ENCODE results near the gene GABPB2. TPM values are rescaled to one million over a fixed set of nuclear protein-coding genes. Genes with fewer than 3 reads are reported as not detected.

The GABPB2 gene
- total and polyA plus RNA-seq, 3 experiments from 2014 or later, result 16.0 to 19.4 (median 19.2) TPM

DNA sequence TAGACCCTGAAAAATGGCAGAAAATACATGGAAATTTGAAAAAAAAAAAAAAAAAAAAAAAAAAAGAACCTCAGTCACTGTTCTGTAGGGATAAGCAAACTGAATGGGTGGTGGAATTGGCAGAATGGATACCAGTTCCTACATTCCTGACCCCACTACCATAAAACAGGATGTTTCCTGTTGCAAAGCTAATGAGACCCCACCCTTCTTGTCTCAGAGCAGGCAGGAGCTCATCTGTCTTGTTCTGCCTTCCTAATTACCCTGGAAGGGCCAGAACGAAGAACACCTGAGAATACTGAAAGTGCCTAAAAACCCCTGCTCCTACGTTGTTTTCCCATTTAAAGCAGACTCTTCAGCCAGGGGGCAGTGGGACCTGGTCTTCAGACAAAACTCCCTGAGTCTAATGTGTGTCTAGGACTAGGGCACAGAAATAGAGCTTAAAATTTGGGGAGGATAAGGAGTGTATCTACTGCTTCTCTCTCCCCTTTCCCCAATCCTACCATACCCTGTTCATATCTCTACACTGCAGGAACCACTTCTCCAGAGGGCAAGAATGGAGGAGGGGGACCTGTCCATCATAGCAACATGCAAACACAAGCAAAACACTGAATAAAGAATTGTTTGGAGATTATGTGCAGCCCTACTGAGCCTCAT, 19.1 kb upstream of the GABPB2 start:
- Histone ChIP-seq H3K9me3 (ENCODE audit: low read length) (no peaks in the 10 kb centered on the region), H3K4me3 (ENCODE audit: low read length) (no peak overlapping the region), H3K4me1 (ENCODE audit: insufficient read depth, low read length) (peaks cover 76% of the 10 kb centered on the region), H3K27me3 (ENCODE audit: insufficient read depth, low read length, poor library complexity, severe bottlenecking) (no peaks in the 10 kb centered on the region), H3K36me3 (ENCODE audit: insufficient read depth, low read length) (peaks cover 44% of the 10 kb centered on the region), H3K27ac (ENCODE audit: low read depth, low read length) (no peak overlapping the region)
- H3K4me3 Mint-ChIP-seq, result peak overlapping the region in 3 of 7 donors; percentile 1 to 96 (median 20)
- peaks cover 14 to 60% (median 21%) of the 10 kb centered on the region in 3 donors for H3K36me3 Mint-ChIP-seq
- no peak for DNase-seq
- peak overlapping the region; percentile 30 to 93 (median 76) for H3K27ac Mint-ChIP-seq
- H3K4me1 Mint-ChIP-seq, result peaks cover 80 to 96% (median 85%) of the 10 kb centered on the region in 3 donors
- ChIA-PET POLR2A (interaction anchor here (5.6 kb wide), 1 partner anchor 7 kb away, joined by 88 read pairs; the partner anchor contains the start of genes CDC42SE1 and MLLT11), CTCF (interaction anchor here (1.1 to 8.9 kb wide), 3 partner anchors 8 to 49 kb away, joined by 7 to 60 read pairs (median 8); partner anchors contain the start of genes CDC42SE1 and MLLT11)
- no peaks in the 10 kb centered on the region for H3K9me3 Mint-ChIP-seq
- H3K27me3 Mint-ChIP-seq, result no peaks in the 10 kb centered on the region

DNA sequence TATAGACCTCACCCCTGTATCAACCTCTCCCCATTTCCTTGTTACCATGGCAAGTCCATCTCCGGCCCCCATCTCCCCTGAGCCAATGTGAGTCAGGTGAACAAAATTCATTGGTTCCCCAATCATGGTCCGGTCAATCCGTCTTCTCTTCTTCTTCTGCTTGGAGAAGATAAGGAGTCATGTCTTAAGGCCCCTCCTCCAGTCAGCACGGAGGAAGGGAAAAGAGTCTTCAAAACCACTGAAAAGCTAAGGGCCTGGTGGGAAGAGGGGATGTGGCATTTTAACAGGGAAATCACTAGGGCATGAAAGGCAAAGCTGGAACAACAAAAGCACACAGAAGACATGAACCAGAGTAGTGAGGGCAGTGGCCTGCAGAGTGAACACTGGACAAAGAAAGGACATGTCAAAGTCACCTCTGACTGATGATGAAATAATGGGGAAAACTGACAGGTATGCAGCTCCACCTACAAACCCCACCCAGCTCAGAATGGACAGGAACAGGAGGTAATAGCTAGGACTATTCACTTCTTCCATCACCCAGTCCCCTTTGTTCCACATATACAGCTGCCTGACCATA, 15.5 kb upstream of the GABPB2 start:
- Mint-ChIP-seq H3K36me3 (peaks cover 25 to 86% (median 31%) of the 10 kb centered on the region in 3 donors), H3K27ac (peak overlapping the region; percentile 94 to 99 (median 98)), H3K27me3 (no peaks in the 10 kb centered on the region), H3K9me3 (no peaks in the 10 kb centered on the region), H3K4me3 (peak overlapping the region; percentile 95 to 100 (median 99)), H3K4me1 (peaks cover 67 to 81% (median 75%) of the 10 kb centered on the region in 3 donors)
- Histone ChIP-seq H3K27me3 (ENCODE audit: insufficient read depth, low read length, poor library complexity, severe bottlenecking) (no peaks in the 10 kb centered on the region), H3K27ac (ENCODE audit: low read depth, low read length) (peak overlapping the region; percentile 98), H3K36me3 (ENCODE audit: insufficient read depth, low read length) (peaks cover 53% of the 10 kb centered on the region), H3K4me1 (ENCODE audit: insufficient read depth, low read length) (peaks cover 49% of the 10 kb centered on the region), H3K4me3 (ENCODE audit: low read length) (peak overlapping the region; percentile 92), H3K9me3 (ENCODE audit: low read length) (no peaks in the 10 kb centered on the region)
- ChIA-PET CTCF (interaction anchor here (1.2 to 9.5 kb wide), 5 partner anchors 9 to 102 kb away, joined by 3 to 94 read pairs (median 12); partner anchors contain the start of genes C1orf56, GABPB2 and TNFAIP8L2), POLR2A (interaction anchor here (1.5 to 8.1 kb wide), 2 partner anchors 6 to 43 kb away, joined by 5 to 88 read pairs; partner anchors contain the start of gene C1orf56)
- DNase-seq, result no peak

DNA sequence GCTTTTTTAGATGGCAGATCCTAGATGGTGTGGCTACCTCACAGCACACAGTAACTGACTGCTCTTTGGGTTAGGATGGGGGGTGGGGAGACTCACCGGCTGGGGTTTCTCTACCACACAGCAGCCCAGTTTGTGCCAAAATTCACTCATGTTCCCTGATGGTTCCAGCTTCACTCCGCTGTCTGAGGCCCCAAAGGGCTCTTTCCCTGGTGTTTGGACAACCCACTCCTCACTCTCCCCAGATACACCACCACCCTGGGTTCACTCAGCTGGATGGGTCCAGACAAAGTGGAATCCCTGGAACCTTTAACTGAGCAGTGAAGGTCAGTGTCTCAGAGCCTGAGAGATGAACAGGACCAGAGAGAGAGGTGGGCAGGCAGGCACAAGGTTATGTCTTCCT, 15.0 kb upstream of the GABPB2 start:
- H3K4me1 ChIP-seq (ENCODE audit: insufficient read depth, low read length), result peaks cover 49% of the 10 kb centered on the region
- peaks cover 67 to 81% (median 75%) of the 10 kb centered on the region in 3 donors for H3K4me1 Mint-ChIP-seq

DNA sequence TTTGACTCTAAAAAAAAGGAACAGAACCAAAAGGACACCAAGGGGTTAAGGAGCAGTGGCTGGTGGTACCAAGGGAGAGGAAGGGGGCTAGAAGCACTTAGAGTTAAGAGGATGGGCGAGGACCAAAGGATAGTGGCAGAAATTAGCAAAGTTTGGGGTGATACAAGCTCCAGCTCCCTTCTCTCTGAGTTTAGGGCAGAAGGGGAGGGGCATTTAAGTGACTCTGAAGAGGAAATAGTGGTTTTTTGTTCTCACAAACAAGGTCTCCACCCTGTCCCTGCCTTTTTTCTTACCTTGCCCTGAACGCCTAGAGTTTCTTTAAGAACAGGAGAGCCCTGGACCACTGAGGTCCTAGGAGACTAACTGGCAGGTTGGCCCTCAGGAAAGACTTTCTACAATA, 14.4 kb upstream of the GABPB2 start:
- DNase-seq, result peak in 3 of 5 donors; percentile 12 to 75 (median 58)
- Histone ChIP-seq H3K36me3 (ENCODE audit: insufficient read depth, low read length) (peaks cover 53% of the 10 kb centered on the region), H3K27ac (ENCODE audit: low read depth, low read length) (peak overlapping the region; percentile 98), H3K9me3 (ENCODE audit: low read length) (no peaks in the 10 kb centered on the region), H3K4me3 (ENCODE audit: low read length) (peak overlapping the region; percentile 92), H3K4me1 (ENCODE audit: insufficient read depth, low read length) (peaks cover 48% of the 10 kb centered on the region), H3K27me3 (ENCODE audit: insufficient read depth, low read length, poor library complexity, severe bottlenecking) (no peaks in the 10 kb centered on the region)
- H3K27me3 Mint-ChIP-seq, result no peaks in the 10 kb centered on the region
- H3K4me3 Mint-ChIP-seq, result peak overlapping the region; percentile 95 to 100 (median 99)
- H3K4me1 Mint-ChIP-seq, result peaks cover 66 to 81% (median 75%) of the 10 kb centered on the region in 3 donors
- ChIA-PET POLR2A (interaction anchor here (0.6 to 8.1 kb wide), 5 partner anchors 8 to 288 kb away, joined by 3 to 88 read pairs (median 5); partner anchors contain the start of gene C1orf56), CTCF (interaction anchor here (0.5 to 9.5 kb wide), 6 partner anchors 10 to 140 kb away, joined by 3 to 94 read pairs (median 14); partner anchors contain the start of genes C1orf56, GABPB2 and MINDY1)
- H3K9me3 Mint-ChIP-seq, result no peaks in the 10 kb centered on the region
- H3K36me3 Mint-ChIP-seq, result peaks cover 25 to 84% (median 31%) of the 10 kb centered on the region in 3 donors
- peak overlapping the region; percentile 94 to 99 (median 98) for H3K27ac Mint-ChIP-seq

More for the DNA sequence above, 15.0 kb upstream of the GABPB2 start:
- H3K27ac Mint-ChIP-seq, result peak overlapping the region; percentile 94 to 99 (median 98)
- peak overlapping the region; percentile 95 to 100 (median 99) for H3K4me3 Mint-ChIP-seq
- H3K9me3 ChIP-seq (ENCODE audit: low read length), result no peaks in the 10 kb centered on the region
- peak overlapping the region; percentile 92 for H3K4me3 ChIP-seq (ENCODE audit: low read length)
- H3K36me3 Mint-ChIP-seq, result peaks cover 25 to 86% (median 31%) of the 10 kb centered on the region in 3 donors
- no peaks in the 10 kb centered on the region for H3K27me3 Mint-ChIP-seq
- ChIA-PET CTCF (interaction anchor here (0.5 to 9.5 kb wide), 7 partner anchors 9 to 141 kb away, joined by 3 to 94 read pairs (median 5); partner anchors contain the start of genes C1orf56, GABPB2 and TNFAIP8L2), POLR2A (interaction anchor here (1.0 to 8.1 kb wide), 4 partner anchors 7 to 111 kb away, joined by 3 to 88 read pairs (median 6); partner anchors contain the start of gene C1orf56)
- H3K27ac ChIP-seq (ENCODE audit: low read depth, low read length), result peak overlapping the region; percentile 98
- H3K27me3 ChIP-seq (ENCODE audit: insufficient read depth, low read length, poor library complexity, severe bottlenecking), result no peaks in the 10 kb centered on the region
- peaks cover 53% of the 10 kb centered on the region for H3K36me3 ChIP-seq (ENCODE audit: insufficient read depth, low read length)
- DNase-seq, result no peak
- H3K9me3 Mint-ChIP-seq, result no peaks in the 10 kb centered on the region

DNA sequence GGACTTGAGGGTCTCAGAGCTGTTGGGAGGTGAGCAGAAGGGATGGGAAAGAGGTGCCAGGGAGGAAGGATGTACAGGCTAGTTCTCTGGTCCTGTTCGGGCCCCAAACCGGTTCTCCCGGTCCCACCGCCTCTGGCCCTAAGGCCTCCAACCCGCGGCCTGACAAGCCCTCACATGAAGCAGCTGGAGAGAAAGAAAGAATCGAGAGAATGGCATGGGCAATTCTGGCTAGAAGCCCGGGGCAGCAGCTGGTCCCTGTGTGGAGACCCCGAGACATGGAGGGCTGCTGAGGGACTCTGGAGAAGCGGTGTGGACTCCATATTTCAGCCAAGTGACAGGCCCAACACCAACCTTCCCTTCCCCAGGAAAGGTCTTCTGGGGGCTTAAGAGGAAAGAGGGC, 11.9 kb upstream of the GABPB2 start:
- peak overlapping the region; percentile 98 for H3K27ac ChIP-seq (ENCODE audit: low read depth, low read length)
- H3K4me1 Mint-ChIP-seq, result peaks cover 51 to 65% (median 62%) of the 10 kb centered on the region in 3 donors
- peaks cover 30% of the 10 kb centered on the region for H3K36me3 ChIP-seq (ENCODE audit: insufficient read depth, low read length)
- peak in 1 of 5 donors; percentile 20 for DNase-seq
- H3K4me3 ChIP-seq (ENCODE audit: low read length), result peak overlapping the region; percentile 92
- H3K27me3 Mint-ChIP-seq, result no peaks in the 10 kb centered on the region
- no peaks in the 10 kb centered on the region for H3K27me3 ChIP-seq (ENCODE audit: insufficient read depth, low read length, poor library complexity, severe bottlenecking)
- peaks cover 23% of the 10 kb centered on the region for H3K4me1 ChIP-seq (ENCODE audit: insufficient read depth, low read length)
- ChIA-PET POLR2A (interaction anchor here (0.6 to 8.1 kb wide), 6 partner anchors 10 to 98 kb away, joined by 3 to 88 read pairs (median 5); partner anchors contain the start of genes C1orf56 and TNFAIP8L2), CTCF (interaction anchor here (0.7 to 9.5 kb wide), 14 partner anchors 7 to 98 kb away, joined by 3 to 94 read pairs (median 6); partner anchors contain the start of genes BNIPL, C1orf56, GABPB2 and MINDY1)
- H3K9me3 Mint-ChIP-seq, result no peaks in the 10 kb centered on the region
- peak overlapping the region; percentile 94 to 99 (median 98) for H3K27ac Mint-ChIP-seq
- no peaks in the 10 kb centered on the region for H3K9me3 ChIP-seq (ENCODE audit: low read length)
- H3K4me3 Mint-ChIP-seq, result peak overlapping the region; percentile 95 to 100 (median 99)
- H3K36me3 Mint-ChIP-seq, result peaks cover 25 to 59% (median 27%) of the 10 kb centered on the region in 3 donors

DNA sequence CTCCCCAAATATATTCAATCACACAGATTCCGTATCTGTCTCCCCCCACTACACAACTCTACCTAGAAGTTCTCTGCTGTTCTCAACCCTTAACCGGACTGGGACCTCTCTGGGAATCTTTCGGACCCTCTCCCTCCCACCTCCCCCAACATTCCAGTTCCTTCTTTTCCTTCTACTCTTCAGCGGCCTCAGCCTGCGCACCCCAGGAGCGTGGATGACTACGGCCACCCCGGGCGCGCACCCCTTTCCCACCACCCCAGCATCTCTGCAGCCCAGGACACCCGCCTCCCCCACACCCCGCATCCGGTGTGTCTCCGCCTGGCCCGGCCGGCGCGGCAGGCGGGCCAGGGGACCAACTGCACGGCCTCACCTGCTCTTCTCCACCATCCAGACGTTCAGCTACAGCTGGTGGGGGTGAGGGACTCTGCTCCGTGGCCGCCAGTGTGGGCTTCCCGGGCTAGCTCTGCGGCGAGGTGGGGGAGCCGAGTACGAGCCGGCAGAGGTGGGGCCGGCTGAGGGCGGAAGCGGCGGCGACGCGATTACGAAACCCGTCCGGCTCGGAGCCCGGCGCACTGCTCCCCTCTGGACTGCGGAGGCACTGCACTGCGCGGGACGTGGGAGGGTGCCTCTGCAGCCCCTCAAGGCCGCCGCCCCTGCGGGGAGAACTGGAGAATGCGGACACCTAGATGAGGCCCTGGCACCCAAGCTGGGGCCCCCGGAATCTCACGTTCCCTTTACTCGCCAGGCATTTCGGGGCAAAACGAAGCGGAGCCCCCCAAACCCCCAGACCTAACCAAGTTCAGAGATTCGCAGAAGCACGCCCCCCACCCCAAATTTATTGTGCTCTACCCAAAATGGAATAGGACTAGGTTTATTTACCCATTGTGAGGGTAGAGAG, 11.2 kb upstream of the GABPB2 start, which contains the start of gene CDC42SE1:
Gene CDC42SE1, minus strand, starts transcription at position 514 of the 898 bp plus-strand sequence. CDS start 3,892 bp downstream, outside the sequence.
- peaks cover 16% of the 10 kb centered on the region for H3K4me1 ChIP-seq (ENCODE audit: insufficient read depth, low read length)
- peak within 1 kb of the TSS; percentile 92 for H3K4me3 ChIP-seq (ENCODE audit: low read length)
- no peaks in the 10 kb centered on the region for H3K27me3 Mint-ChIP-seq
- DNase-seq, result peak; percentile 78 to 90 (median 84)
- H3K9me3 Mint-ChIP-seq, result no peaks in the 10 kb centered on the region
- no peaks in the 10 kb centered on the region for H3K27me3 ChIP-seq (ENCODE audit: insufficient read depth, low read length, poor library complexity, severe bottlenecking)
- H3K4me3 Mint-ChIP-seq, result peak within 1 kb of the TSS; percentile 95 to 100 (median 99)
- H3K4me1 Mint-ChIP-seq, result peaks cover 48 to 58% (median 58%) of the 10 kb centered on the region in 3 donors
- no peaks in the 10 kb centered on the region for H3K9me3 ChIP-seq (ENCODE audit: low read length)
- ChIA-PET CTCF (interaction anchor here (0.7 to 9.5 kb wide), 16 partner anchors 8 to 97 kb away, joined by 3 to 94 read pairs (median 5); partner anchors contain the start of genes BNIPL, C1orf56, GABPB2 and MINDY1), POLR2A (interaction anchor here (0.5 to 8.1 kb wide), 10 partner anchors 10 to 997 kb away, joined by 3 to 88 read pairs (median 4); partner anchors contain the start of genes C1orf56, TNFAIP8L2 and VPS72)
- peak within 1 kb of the TSS; percentile 94 to 99 (median 98) for H3K27ac Mint-ChIP-seq
- peaks cover 24 to 52% (median 25%) of the 10 kb centered on the region in 3 donors for H3K36me3 Mint-ChIP-seq
- H3K27ac ChIP-seq (ENCODE audit: low read depth, low read length), result peak within 1 kb of the TSS; percentile 98
- peaks cover 26% of the 10 kb centered on the region for H3K36me3 ChIP-seq (ENCODE audit: insufficient read depth, low read length)
